ENCODE measurements around the gene WFDC1.
A peak's percentile ranks its signal among the peaks of the same experiment; 100 is the strongest.

Gene WFDC1

DNA sequence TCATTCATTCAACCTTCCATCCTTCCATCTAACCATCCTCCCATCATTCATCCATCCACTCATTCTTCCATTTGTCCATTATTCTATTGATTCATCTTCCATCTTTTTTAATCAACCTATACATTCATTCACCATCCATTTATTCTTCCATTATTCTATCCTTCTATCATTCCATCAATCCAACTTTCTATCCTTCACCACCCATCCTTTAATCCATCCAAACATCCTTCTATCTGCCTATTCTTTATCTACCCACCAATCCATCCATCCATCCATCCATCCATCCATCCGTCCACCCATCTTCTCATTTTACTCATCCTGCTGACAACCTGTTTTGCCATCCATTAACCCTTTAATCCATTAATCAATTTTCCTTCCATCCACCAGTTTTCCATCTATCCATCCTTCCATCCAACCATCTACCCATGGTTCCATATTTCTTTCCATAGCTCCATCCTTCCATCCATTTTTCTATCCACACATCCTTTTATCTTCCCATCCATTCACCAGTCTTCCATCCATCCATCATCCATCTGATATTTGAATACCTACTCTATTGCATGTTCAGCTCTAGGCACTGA lies 21.8 kb upstream of the WFDC1 start:
- DNase-seq (ENCODE audit: low read depth): no peak

DNA sequence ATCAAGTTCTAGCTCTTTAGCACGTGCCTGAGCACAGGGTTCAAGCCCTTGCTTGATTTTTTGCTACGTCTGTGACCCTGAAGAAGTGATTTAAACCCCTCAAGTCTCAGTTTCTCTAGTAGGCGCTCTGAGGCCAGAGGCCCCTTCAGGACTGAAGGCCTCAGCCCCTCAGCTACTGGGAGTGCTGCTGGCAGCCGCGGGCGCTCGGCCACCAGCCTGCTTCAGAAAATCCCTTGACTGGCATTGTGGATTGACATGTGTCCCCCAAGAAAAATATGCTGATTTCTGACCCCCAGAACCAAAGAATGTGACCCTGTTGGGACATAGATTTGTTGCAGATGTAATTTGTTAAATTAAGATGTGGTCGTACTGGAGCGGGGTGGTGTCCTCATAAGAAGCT lies 20.2 kb upstream of the WFDC1 start:
- DNase-seq (ENCODE audit: low read depth): no peak

DNA sequence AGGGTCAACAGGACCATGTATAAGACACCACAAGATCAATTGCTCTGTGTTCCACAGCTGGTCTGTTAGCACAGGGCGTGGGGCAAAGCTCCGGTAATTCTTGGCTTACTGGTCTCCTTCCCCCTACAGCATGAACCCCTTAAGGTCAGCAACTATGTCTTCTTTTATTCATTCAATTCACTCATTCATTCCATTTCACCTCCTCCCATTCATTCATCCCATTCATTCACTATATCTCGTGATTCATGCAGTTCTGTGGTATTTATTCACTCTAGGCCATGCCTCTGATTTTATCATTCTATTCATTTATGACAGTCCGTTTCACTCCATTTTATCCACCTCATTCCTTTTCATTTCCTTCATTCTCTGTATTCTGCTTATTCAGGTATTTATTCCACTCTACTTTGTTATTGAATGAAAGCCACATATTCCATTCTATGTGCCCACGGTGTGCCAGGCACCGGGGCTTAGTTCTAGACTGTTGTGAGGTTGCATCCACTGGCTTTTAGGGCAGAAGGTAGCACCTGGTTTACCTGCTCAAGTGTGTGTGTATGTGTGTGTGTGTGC lies 19.0 kb upstream of the WFDC1 start:
- DNase-seq (ENCODE audit: low read depth): no peak

DNA sequence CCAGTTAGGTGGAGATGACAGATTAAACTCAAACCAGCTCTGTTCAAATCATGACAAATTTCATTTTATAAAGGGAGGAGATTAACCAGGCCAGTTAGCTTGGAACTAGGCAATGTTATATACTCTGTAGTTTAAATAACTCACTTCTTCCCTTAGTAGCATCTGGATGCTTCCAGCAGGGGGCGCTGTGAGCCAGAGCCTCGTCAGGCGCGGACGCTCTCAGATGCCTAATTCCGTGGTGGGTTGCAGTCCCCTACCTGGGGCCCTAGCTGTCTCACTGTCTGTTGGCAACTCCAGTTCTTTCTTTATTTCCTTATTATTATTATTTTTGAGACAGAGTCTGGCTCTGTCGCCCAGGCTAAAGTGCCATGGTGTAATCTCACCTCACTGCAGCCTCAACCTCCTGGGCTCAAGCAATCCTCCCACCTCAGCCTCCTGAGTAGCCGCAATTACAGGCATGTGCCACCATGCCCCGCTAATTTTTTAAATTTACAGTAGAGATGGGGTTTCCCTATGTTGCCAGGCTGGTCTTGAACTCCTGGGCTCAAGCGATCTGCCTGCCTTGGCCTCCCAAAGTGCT lies 17.3 kb upstream of the WFDC1 start:
- peak; percentile 34 for DNase-seq (ENCODE audit: low read depth)

- DNase-seq (ENCODE audit: low read depth): no peak
Observed at GRCh38 chr16:84278333-84278732, 16.3 kb upstream of the WFDC1 start.

DNA sequence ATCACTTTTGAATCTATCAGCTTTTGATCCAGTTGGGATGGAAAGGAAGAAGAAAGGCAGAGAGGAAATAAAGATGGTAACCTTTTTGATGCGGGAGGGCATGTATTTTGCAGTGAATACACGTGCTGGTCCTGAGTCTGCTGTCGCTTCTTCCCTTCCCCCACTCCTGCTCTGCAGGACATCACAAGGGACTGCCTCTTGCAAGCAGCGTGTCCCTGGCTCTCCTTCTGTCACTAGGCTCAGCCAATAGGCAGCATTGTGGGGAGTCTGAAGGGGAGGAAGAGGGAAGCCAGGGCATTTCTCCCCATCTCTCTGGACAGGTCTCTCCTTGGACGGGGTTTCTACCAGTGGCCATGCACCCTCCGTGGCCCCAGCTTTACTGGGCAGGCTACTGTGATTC lies 15.7 kb upstream of the WFDC1 start:
- DNase-seq (ENCODE audit: low read depth): no peak

- DNase-seq (ENCODE audit: low read depth): no peak
Observed at GRCh38 chr16:84279881-84280280, 14.8 kb upstream of the WFDC1 start.

DNA sequence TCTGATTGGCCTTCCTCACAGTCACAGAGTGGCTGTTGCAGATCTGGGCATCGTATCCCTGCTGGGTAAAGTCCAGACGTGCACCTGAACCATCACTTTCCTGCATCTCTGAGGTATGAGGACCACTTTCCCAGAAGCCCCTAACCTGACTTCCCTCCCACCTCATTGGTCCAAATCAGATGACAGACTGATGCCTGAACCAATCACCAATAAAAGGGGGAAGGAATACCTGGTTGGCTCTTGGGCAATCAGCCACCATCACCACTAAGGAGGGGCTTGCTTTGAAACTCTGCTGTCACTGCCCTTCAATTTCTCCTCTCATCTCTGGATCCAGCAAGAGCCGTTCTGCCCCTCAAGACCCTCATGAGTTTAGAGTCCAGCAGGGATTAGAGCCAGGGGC lies 13.6 kb upstream of the WFDC1 start:
- DNase-seq (ENCODE audit: low read depth): peak; percentile 38

DNA sequence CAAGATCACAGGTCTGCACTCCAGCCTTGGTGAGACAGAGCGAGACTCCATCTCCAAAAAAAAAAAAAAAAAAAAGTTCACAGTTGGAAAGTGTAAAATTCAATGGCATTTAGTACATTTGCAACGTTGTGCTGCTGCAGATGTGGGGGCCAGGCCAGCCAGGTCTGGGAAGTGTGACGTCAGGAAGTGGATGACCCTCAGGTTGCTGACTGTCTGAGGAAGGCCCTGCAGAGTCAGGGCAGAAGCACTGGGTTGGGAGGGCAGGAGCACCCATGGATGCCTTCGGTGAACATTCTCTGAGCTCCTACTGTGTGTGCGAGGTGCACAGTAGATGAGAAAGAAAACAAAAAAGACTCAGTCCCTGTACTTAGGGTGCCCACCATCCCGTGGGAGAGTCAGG lies 12.1 kb upstream of the WFDC1 start:
- DNase-seq (ENCODE audit: low read depth): no peak

GRCh38 chr16:84283314-84284153 lies 11.1 kb upstream of the WFDC1 start:
- no peak for DNase-seq (ENCODE audit: low read depth)

DNA sequence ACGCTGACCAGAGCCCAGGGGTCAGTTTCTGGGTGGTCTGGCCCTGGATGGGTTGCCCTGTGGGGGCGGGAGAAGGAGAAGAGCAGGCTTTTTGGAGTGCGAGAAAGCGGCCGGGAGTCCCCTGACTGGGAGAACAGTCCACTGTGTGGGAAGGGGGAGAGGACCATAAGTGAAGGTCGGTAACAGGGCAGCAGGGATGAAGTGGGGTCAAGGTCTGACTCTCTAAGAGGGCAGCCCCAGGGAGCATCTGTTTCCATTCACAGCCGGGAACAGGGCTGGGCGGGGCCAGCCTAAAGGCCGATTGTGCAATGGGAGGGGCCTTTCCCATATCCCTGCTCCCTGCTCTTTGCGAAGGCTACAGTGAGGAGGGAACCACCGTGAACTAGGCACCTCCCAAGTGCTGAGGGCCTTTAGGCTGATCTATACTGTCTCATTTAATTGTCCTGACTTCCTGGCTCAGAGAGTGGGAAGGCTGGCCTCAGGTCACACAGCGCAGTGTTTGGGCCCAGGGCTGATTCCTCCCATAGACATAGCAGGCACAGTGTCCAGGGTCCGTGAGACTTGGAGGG lies 10.4 kb upstream of the WFDC1 start:
- DNase-seq (ENCODE audit: low read depth): peak; percentile 8

DNA sequence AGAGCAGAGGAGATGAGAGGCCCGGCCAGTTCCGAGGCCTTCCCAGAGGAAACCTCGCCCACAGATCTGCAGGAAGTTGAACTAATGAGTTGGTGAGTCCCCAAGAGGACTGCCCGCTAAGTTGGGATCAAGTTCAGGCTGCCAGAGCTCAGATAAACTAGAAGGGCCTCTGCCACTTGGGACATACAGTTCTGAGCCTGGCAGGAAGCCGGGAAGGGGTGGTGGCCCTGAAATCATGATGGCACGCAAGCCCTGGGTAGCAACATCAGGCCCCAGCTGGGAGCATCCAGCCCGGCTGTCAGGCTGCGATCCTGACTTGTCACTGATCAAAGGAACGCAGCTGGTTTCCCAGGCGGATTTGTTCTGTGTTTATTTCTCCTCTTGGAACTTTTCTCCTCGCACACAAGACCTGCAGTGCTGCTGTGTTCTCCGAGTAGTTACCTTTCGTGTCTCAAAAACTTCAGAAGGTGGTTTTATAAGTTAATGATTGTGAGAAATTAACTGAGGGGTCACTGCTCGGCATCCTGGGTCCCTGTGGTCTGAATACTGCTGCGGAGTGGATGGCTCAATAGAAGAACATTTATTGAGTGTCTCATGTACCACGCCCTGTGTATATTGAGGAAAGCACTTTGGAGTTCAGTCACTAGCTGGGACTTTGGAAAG lies 8.0 kb upstream of the WFDC1 start:
- no peak for DNase-seq (ENCODE audit: low read depth)

DNA sequence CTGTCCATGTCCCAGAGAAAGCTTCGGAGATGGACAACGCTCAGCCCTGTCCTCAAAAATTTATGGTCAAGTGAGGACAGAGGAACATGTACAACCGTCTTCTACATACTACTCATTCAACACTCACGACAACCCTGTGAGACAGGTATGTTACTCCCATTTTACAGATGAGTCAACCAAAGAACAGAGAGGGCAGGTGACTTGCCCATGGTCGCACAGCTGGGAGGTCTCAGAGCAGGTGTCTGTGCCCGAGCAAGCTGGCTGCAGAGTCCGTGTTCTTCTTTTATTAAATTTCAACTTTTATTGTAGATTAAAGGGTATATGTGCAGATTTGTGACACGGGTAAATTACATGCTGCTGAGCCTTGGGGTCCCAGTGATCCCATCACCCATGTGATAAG lies 5.8 kb upstream of the WFDC1 start:
- no peak for DNase-seq (ENCODE audit: low read depth)

DNA sequence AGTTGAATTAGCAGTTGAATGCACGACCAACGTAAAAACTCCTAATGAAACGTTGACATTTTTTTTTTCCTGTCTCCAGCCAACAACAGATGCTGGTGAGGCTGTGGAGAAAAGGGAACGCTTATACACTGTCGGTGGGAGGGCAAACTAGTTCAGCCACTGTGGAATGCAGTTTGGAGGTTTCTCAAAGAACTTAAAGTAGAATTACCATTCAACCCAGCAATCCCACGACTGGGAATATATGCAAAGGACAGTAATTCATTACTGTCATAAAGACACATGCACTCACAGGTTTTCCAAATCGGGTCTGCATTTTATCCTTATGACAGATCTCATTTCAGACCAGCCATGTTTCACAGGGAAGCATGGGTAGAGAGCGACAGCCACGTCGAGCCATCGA lies 3.5 kb upstream of the WFDC1 start:
- DNase-seq (ENCODE audit: low read depth): no peak

- no peak for DNase-seq (ENCODE audit: low read depth)
Observed at GRCh38 chr16:84292011-84292410, 2.7 kb upstream of the WFDC1 start.

DNA sequence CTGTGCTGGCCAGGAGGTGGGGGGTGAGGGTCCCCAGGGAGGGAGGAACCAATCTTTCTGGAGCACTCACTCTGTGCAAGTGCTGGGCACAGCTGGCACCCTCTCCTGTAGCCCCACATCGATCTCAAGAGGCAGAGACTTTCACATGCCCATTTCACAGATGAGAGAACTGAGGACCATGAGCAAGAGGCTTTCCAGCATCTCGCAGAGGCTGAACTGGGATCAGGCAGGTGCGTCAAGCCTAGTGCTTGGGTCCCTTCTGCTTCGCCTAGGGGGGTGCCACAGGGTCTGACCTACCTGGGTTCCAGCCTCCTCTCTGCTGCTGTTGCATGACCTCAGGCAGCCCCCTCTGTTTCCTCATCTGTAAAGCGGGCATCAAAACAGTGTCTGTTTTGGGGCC lies 1.3 kb upstream of the WFDC1 start:
- no peak for DNase-seq (ENCODE audit: low read depth)

- no peak for DNase-seq (ENCODE audit: low read depth)
Observed at GRCh38 chr16:84294117-84294516, 561 bp upstream of the WFDC1 start.

- no peak for DNase-seq (ENCODE audit: low read depth)
Observed at GRCh38 chr16:84295203-84295860, 654 bp downstream of the WFDC1 start.

GRCh38 chr16:84298376-84298899 lies 3.8 kb downstream of the WFDC1 start:
- no peak for DNase-seq (ENCODE audit: low read depth)

- DNase-seq (ENCODE audit: low read depth): no peak
Observed at GRCh38 chr16:84299734-84300440, 5.2 kb downstream of the WFDC1 start.

All from iris pigment epithelial cell (primary cell).